Spleen (tissue), 11 donors: ENCODE measurements around the gene NFIB. TPM values are rescaled to one million over a fixed set of nuclear protein-coding genes. Genes with fewer than 3 reads are reported as not detected.

Experiments used
- DNase-seq: peaks from one replicate; pipeline ENCODE4 v3.0.0-alpha.2; 2020
- H3K27ac ChIP-seq, 8 donors: fragments of 200-600 bp; sonication (generic) in 7 of 8; 1 replicate in 4 of 8; 2 replicates in 4 of 8; pipeline versions ENCODE4 v1.5.0 to v1.8.0; 2016 to 2021; ENCODE audit warnings: inconsistent platforms in 4 of 8, mild to moderate bottlenecking in 4 of 8, moderate library complexity in 1 of 8
- H3K27me3 ChIP-seq, 7 donors: fragments of 200-600 bp; sonication (generic) in 6 of 7; replicated peaks in 1 of 7; 1 replicate in 4 of 7; 2 replicates in 3 of 7; pipeline versions ENCODE4 v1.5.0 to v1.8.0; 2016 to 2021; ENCODE audit warnings: inconsistent platforms in 3 of 7, mild to moderate bottlenecking in 1 of 7
- H3K36me3 ChIP-seq, 6 donors: fragments of 200-600 bp; sonication (generic) in 5 of 6; 1 replicate in 4 of 6; 2 replicates in 2 of 6; pipeline versions ENCODE4 v1.5.0 to v1.8.0; 2016 to 2021; ENCODE audit warnings: inconsistent platforms in 2 of 6
- H3K4me1 ChIP-seq, 6 donors: fragments of 200-600 bp; sonication (generic) in 5 of 6; 1 replicate in 3 of 6; 2 replicates in 3 of 6; pipeline versions ENCODE4 v1.5.0 to v1.8.0; 2016 to 2021; ENCODE audit warnings: inconsistent platforms in 3 of 6
- H3K4me3 ChIP-seq, 8 donors: fragments of 200-600 bp; sonication (generic) in 7 of 8; 1 replicate in 4 of 8; 2 replicates in 4 of 8; pipeline versions ENCODE4 v1.5.0 to v1.8.0; 2016 to 2021; ENCODE audit warnings: inconsistent platforms in 4 of 8, mild to moderate bottlenecking in 4 of 8, moderate library complexity in 2 of 8
- H3K9me3 ChIP-seq, 8 donors: fragments of 200-600 bp; sonication (generic) in 7 of 8; 1 replicate in 4 of 8; 2 replicates in 4 of 8; pipeline versions ENCODE4 v1.5.0 to v1.8.0; 2016 to 2021; ENCODE audit warnings: inconsistent platforms in 4 of 8
- POLR2A ChIP-seq, 3 donors: fragments of 450-650 bp; IDR thresholded peaks; one replicate each; pipeline ENCODE4 v1.5.1; 2017; ENCODE audit warnings: antibody characterized with exemption in 3 of 3, mild to moderate bottlenecking in 1 of 3
- POLR2AphosphoS5 ChIP-seq, 3 donors: sonication (generic); formaldehyde crosslinking; IDR thresholded peaks; one replicate each; pipeline ENCODE4 v1.5.1; 2017; ENCODE audit warnings: antibody characterized with exemption in 3 of 3
- WGBS, 5 donors: extraction: QIAGEN DNeasy Blood & Tissue Kit in 3 of 5; methylation state at CpG; one replicate each; pipeline versions ENCODE4 v1.1.5 to v1.1.7; 2013 to 2018; 5-methylcytosine and 5-hydroxymethylcytosine counted together
- intact Hi-C: fragments of 100-400 bp; cut with DNase I; formaldehyde crosslinking; loops from one replicate; pipeline ENCODE4 v1.15.0; 2023; ENCODE audit warnings: low total_unique reads
- polyA plus RNA-seq, 3 donors: library from polyadenylated mRNA; stranded (reverse); fragments of 200-250 nt; gene quantifications; one replicate each; pipeline ENCODE4 v1.2.1, GENCODE V29; 2013
- total RNA-seq, 7 donors: library from RNA; depleted of rRNA in 3 of 7; stranded (reverse); fragments of >200 nt in 3 of 7; fragmentation: NEBNext Ultra II Directional in 4 of 7; extraction: Animal tissue kit (Norgen Biotek cat#: 25700) in 4 of 7; gene quantifications; one replicate each; pipeline versions ENCODE4 v1.1.0 to v1.2.1, GENCODE V29; 2016 to 2021
- TF ChIP-seq, protein P1 (sequence below), 11 experiments: fragments of 200-600 bp in 7 of 11; fragments of 450-650 bp in 4 of 11; sonication (generic) in 4 of 11; IDR thresholded peaks in 8 of 11; conservative IDR thresholded peaks in 3 of 11; 1 replicate in 7 of 11; 2 replicates in 4 of 11; pipeline versions ENCODE4 v1.4.0 to v1.8.0; 2016 to 2021; ENCODE audit warnings: antibody characterized with exemption in 11 of 11, inconsistent platforms in 4 of 11, mild to moderate bottlenecking in 1 of 11
- donor health status: healthy with polysubstance abuse.
- donor health status: DM: no; HTN: no; CAD: no; lungs with moderate emphysema.
- donor health status: DM: no; HTN: no; CAD: no.
- donor health status: Bipolar disorder and iron deficiency.
- donor health status: healthy.
- donor health status: DM: no; HTN: no; CAD: no.
- donor health status: DM: yes; HTN: yes; CAD: no.

NFIB gene
- total and polyA plus RNA-seq, 10 donors, result 3.6 to 96.8 (median 48.4) TPM

DNA sequence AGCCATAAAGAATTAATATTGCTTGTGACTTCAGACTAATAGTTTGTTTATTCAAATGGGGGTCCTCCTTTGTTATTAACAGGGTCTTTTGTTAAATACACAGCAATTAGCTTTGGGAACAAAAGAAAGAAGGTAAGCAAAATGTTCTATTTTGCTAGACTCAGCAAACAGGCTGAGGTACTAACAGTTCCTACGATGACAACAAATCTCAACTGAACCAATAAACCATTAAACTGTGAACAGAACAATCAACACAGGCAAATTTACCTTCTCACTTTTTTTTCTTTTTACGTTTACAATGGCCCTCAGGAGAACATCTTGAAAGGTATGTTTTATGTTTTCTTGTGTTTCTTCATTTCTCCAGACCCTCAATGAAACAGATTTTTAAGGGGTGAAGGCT is 207.2 kb downstream of the NFIB start:
- Histone ChIP-seq H3K27ac (no peak overlapping the region), H3K4me3 (no peak overlapping the region), H3K27me3 (no peaks in the 10 kb centered on the region), H3K4me1 (no peaks in the 10 kb centered on the region), H3K9me3 (no peaks in the 10 kb centered on the region), H3K36me3 (no peaks in the 10 kb centered on the region)
- TF ChIP-seq POLR2AphosphoS5 (IDR thresholded peaks at IDR 0.05), result no peak
- no peak for TF ChIP-seq POLR2A (IDR thresholded peaks at IDR 0.05)
- TF ChIP-seq, protein P1, sequence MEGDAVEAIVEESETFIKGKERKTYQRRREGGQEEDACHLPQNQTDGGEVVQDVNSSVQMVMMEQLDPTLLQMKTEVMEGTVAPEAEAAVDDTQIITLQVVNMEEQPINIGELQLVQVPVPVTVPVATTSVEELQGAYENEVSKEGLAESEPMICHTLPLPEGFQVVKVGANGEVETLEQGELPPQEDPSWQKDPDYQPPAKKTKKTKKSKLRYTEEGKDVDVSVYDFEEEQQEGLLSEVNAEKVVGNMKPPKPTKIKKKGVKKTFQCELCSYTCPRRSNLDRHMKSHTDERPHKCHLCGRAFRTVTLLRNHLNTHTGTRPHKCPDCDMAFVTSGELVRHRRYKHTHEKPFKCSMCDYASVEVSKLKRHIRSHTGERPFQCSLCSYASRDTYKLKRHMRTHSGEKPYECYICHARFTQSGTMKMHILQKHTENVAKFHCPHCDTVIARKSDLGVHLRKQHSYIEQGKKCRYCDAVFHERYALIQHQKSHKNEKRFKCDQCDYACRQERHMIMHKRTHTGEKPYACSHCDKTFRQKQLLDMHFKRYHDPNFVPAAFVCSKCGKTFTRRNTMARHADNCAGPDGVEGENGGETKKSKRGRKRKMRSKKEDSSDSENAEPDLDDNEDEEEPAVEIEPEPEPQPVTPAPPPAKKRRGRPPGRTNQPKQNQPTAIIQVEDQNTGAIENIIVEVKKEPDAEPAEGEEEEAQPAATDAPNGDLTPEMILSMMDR (IDR thresholded peaks at IDR 0.05 in 8 of 11, conservative IDR thresholded peaks at IDR 0.05 in 3 of 11), result no peak
- WGBS, 5 donors, result 75 to 91% (median 84%) methylated on average over 2 of the region's 2 CpGs
- DNase-seq, result no peak
- intact Hi-C loops, result no loop called here

DNA sequence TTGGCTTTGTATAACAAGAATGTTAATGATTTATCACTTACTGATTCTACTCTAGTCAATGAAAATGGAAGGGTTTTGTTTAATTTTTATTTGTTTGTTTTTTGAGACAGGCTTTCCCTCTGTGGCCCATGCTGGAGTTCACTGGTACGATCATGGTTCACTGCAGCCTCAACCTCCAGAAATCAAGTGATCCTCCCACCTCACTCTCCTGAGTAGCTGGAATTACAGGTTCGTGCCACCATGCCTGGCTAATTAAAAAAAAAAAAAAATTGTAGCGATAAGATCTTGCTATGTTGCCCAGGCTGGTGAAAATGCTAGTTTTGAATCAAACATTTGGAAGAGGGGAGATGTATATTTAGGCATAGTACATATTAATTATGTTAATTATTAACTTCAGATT is 209.4 kb downstream of the NFIB start:
- Histone ChIP-seq H3K4me1 (no peaks in the 10 kb centered on the region), H3K4me3 (no peak overlapping the region), H3K27me3 (no peaks in the 10 kb centered on the region), H3K27ac (no peak overlapping the region), H3K36me3 (no peaks in the 10 kb centered on the region), H3K9me3 (no peaks in the 10 kb centered on the region)
- TF ChIP-seq, protein P1 (IDR thresholded peaks at IDR 0.05 in 8 of 11, conservative IDR thresholded peaks at IDR 0.05 in 3 of 11), result no peak
- TF ChIP-seq POLR2A (IDR thresholded peaks at IDR 0.05) (no peak), POLR2AphosphoS5 (IDR thresholded peaks at IDR 0.05) (no peak)
- DNase-seq, result no peak
- intact Hi-C loops, result no loop called here
- WGBS, 5 donors, result 86 to 94% (median 91%) methylated on average over 3 of the region's 3 CpGs

DNA sequence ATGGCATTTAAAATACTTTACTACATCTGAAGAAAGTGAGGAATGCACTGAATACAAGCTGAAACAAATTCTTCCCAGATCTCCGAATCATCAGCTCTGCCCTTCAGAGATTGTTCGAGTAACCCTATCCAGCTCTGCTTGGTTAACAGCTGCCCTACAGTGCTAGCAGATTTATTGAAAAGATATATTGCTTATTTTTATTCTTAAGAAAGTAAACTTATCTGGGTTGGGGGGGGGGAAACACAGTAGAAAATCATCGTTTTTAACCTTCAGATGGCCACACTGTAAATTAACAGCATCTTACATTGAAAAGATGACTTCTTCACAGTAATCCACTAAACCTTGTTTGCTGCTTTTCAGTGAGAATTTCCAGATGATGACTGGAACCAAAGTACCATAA is 210.8 kb downstream of the NFIB start:
- peak overlapping the region in 1 of 8 donors; percentile 39 for H3K27ac ChIP-seq

DNA sequence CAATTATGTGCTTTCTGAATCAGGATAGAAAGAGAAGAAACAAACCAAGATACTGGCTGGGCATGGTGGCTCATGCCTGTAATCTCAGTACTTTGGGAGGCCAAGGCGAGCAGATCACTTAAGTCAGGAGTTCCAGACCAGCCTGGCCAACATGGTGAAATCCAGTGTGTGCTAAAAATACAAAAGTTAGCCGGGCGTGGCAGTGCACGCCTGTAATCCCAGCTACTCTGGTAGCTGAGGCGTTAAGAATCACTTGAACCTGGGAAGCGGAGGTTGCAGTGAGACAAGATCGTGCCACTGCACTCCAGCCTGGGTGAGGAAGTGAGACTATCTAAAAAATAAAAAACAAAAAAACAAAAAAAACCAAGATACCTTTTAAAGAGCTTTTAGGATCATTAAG is 214.2 kb downstream of the NFIB start:
- H3K4me3 ChIP-seq, result no peak overlapping the region
- H3K4me1 ChIP-seq, result peaks cover 0 to 30% (median 9%) of the 10 kb centered on the region in 6 donors
- no peaks in the 10 kb centered on the region for H3K9me3 ChIP-seq
- H3K27ac ChIP-seq, result peak overlapping the region in 4 of 8 donors; percentile 7 to 60 (median 32)
- H3K27me3 ChIP-seq, result no peaks in the 10 kb centered on the region
- WGBS, 5 donors, result 56 to 88% (median 73%) methylated on average over 7 of the region's 7 CpGs
- TF ChIP-seq POLR2A (IDR thresholded peaks at IDR 0.05) (no peak), POLR2AphosphoS5 (IDR thresholded peaks at IDR 0.05) (no peak)
- TF ChIP-seq, protein P1 (IDR thresholded peaks at IDR 0.05 in 8 of 11, conservative IDR thresholded peaks at IDR 0.05 in 3 of 11), result no peak
- H3K36me3 ChIP-seq, result no peaks in the 10 kb centered on the region
- DNase-seq, result no peak
- intact Hi-C loops, result loop anchor here (10.0 kb wide), 1 partner anchor 215 kb away; the partner anchor contains the start of gene NFIB

More for the DNA sequence above, 210.8 kb downstream of the NFIB start:
- Histone ChIP-seq H3K4me1 (peaks cover 0 to 11% (median 2%) of the 10 kb centered on the region in 6 donors), H3K36me3 (no peaks in the 10 kb centered on the region), H3K9me3 (no peaks in the 10 kb centered on the region), H3K4me3 (peak overlapping the region in 1 of 8 donors; percentile 4), H3K27me3 (no peaks in the 10 kb centered on the region)
- DNase-seq, result no peak
- intact Hi-C loops, result no loop called here
- WGBS, 5 donors, result 52 to 74% (median 62%) methylated on average over 3 of the region's 3 CpGs
- TF ChIP-seq POLR2A (IDR thresholded peaks at IDR 0.05) (no peak), POLR2AphosphoS5 (IDR thresholded peaks at IDR 0.05) (no peak)
- TF ChIP-seq, protein P1 (IDR thresholded peaks at IDR 0.05 in 8 of 11, conservative IDR thresholded peaks at IDR 0.05 in 3 of 11), result no peak
